Measurements from ENCODE around the gene TNS3.

GRCh38 chr7:47294556-47295222, 287.2 kb downstream of the TNS3 start:
- TF ChIP-seq IRF3 (IDR thresholded peaks at IDR 0.05; ENCODE audit: low read depth, low read length) (no peak), REST (IDR thresholded peaks at IDR 0.05; ENCODE audit: low read depth, low read length) (no peak), POLR2AphosphoS5 (IDR thresholded peaks at IDR 0.05; ENCODE audit: low read depth, low read length) (no peak)

Data from SK-N-SH (cell line).